ENCODE data around the gene GALR2. TPM values are rescaled to one million over a fixed set of nuclear protein-coding genes. Genes with fewer than 3 reads are reported as not detected.
"Not testable (repeated sequence)": the region's sequence is repeated elsewhere in the genome, so short reads cannot be mapped to it uniquely, and the experiment has no call there.

The GALR2 gene
- total RNA-seq, 1 donor: not detected

GRCh38 chr17:76050538-76051467, 23.8 kb upstream of the GALR2 start:
- TF ChIP-seq CTCF (IDR thresholded peaks at IDR 0.05; ENCODE audit: insufficient read depth, low read length): no peak
- no peak for DNase-seq (ENCODE audit: low read depth)
- no peak overlapping the region for H3K4me3 ChIP-seq (ENCODE audit: low read depth, low read length)

- TF ChIP-seq CTCF (IDR thresholded peaks at IDR 0.05; ENCODE audit: insufficient read depth, low read length): no peak
- no peak for DNase-seq (ENCODE audit: low read depth)
- H3K4me3 ChIP-seq (ENCODE audit: low read depth, low read length): no peak overlapping the region
Measured at GRCh38 chr17:76051561-76051960, 23.0 kb upstream of the GALR2 start.

GRCh38 chr17:76053246-76054111, 21.1 kb upstream of the GALR2 start:
- peak; percentile 64 for DNase-seq (ENCODE audit: low read depth)
- no peak overlapping the region for H3K4me3 ChIP-seq (ENCODE audit: low read depth, low read length)
- no peak for TF ChIP-seq CTCF (IDR thresholded peaks at IDR 0.05; ENCODE audit: insufficient read depth, low read length)

GRCh38 chr17:76054112-76054476, 20.5 kb upstream of the GALR2 start:
- no peak for TF ChIP-seq CTCF (IDR thresholded peaks at IDR 0.05; ENCODE audit: insufficient read depth, low read length)

GRCh38 chr17:76056882-76057281, 17.7 kb upstream of the GALR2 start:
- H3K4me3 ChIP-seq (ENCODE audit: low read depth, low read length): no peak overlapping the region
- TF ChIP-seq CTCF (IDR thresholded peaks at IDR 0.05; ENCODE audit: insufficient read depth, low read length): no peak
- DNase-seq (ENCODE audit: low read depth): no peak

More at GRCh38 chr17:76054112-76054476, 20.5 kb upstream of the GALR2 start:
- peak; percentile 40 for DNase-seq (ENCODE audit: low read depth)
- H3K4me3 ChIP-seq (ENCODE audit: low read depth, low read length): no peak overlapping the region

GRCh38 chr17:76058264-76058663, 16.3 kb upstream of the GALR2 start:
- not testable (repeated sequence) for H3K4me3 ChIP-seq (ENCODE audit: low read depth, low read length); DNase-seq (ENCODE audit: low read depth)
